Thyroid gland (tissue), 4 donors: ENCODE data around the gene TEX51.

Experiments
- POLR2A ChIP-seq, 2 donors: fragments of 450-650 bp; IDR thresholded peaks; one replicate each; pipeline ENCODE4 v1.6.1; 2017; ENCODE audit warnings: antibody characterized with exemption in 2 of 2, mild to moderate bottlenecking in 2 of 2, moderate library complexity in 1 of 2
- TF ChIP-seq, protein P1 (sequence below), 6 experiments: fragments of 200-600 bp in 3 of 6; fragments of 450-650 bp in 3 of 6; sonication (generic) in 3 of 6; IDR thresholded peaks; one replicate each; pipeline ENCODE4 v1.5.1; 2016 to 2019; ENCODE audit warnings: antibody characterized with exemption in 6 of 6, mild to moderate bottlenecking in 2 of 6, inconsistent platforms in 1 of 6, moderate library complexity in 1 of 6

DNA sequence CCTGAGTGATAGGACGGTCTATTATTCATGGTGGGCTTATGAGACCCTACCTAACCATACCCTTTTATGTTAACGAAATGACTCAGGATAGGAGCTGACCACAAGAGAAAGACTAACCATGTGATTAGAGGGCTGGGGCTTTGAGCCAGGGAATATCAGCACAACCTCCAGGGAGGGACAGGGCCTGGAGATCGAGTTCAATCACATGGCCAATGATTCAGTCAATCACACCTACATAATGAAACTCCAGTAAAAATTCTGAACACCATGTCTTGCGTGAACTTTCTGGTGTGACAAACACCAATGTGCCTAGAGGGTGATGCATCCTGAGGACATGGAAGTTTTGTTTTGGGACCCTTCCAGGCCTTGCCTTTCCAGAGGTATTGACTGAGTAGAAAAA is 2.2 kb upstream of the TEX51 start:
- no peak for TF ChIP-seq POLR2A (IDR thresholded peaks at IDR 0.05)
- TF ChIP-seq, protein P1, sequence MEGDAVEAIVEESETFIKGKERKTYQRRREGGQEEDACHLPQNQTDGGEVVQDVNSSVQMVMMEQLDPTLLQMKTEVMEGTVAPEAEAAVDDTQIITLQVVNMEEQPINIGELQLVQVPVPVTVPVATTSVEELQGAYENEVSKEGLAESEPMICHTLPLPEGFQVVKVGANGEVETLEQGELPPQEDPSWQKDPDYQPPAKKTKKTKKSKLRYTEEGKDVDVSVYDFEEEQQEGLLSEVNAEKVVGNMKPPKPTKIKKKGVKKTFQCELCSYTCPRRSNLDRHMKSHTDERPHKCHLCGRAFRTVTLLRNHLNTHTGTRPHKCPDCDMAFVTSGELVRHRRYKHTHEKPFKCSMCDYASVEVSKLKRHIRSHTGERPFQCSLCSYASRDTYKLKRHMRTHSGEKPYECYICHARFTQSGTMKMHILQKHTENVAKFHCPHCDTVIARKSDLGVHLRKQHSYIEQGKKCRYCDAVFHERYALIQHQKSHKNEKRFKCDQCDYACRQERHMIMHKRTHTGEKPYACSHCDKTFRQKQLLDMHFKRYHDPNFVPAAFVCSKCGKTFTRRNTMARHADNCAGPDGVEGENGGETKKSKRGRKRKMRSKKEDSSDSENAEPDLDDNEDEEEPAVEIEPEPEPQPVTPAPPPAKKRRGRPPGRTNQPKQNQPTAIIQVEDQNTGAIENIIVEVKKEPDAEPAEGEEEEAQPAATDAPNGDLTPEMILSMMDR (IDR thresholded peaks at IDR 0.05) = no peak
